ENCODE results near the gene KCNG3.
A peak's percentile ranks its signal among the peaks of the same experiment; 100 is the strongest.

KCNG3 gene, protein sequence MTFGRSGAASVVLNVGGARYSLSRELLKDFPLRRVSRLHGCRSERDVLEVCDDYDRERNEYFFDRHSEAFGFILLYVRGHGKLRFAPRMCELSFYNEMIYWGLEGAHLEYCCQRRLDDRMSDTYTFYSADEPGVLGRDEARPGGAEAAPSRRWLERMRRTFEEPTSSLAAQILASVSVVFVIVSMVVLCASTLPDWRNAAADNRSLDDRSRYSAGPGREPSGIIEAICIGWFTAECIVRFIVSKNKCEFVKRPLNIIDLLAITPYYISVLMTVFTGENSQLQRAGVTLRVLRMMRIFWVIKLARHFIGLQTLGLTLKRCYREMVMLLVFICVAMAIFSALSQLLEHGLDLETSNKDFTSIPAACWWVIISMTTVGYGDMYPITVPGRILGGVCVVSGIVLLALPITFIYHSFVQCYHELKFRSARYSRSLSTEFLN

DNA sequence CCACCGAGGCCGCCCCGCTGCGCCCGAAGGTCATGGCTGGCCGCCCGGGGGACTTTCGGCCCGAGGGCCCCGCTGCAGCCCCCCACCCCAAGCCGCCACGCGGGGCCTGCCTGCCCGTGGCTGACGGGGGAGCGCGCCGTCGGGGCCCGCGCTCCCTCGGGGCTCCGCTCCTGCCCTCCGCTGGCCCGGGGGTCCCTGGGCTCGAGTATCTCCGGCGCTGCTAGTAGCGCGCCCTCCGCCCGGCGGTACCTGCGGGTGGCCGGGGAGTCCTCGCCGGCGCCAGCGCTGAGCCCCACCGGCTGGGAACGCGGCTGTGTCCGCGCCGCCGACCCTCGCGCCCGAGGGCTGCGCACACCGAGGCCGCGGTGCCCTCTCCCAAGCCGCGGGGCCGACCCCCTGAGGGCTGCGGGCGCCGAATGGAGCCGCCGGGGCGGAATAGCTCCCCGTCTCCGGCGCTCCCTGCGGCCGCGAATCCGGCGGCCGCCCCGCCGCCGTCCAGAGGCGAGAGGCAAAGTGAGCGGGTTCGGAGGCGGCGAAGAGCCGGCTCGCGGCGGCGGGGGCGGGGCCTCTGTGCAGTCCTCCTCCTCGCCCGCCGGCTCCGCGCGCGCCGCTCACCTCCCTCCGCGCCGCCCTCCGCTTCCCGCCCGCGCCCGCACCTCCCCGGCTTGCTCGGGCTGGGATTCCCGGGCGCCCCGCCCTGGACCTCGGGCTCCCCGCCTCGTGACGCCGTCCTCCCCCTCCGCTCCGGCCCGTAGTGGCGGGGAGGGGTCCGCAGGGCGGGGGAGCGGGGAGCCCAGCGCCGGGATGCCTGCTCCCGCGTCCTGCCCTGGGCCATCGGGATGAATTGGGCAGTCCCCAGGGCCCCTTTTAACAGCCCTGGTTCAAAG lies at the start of gene KCNG3:
KCNG3 (minus strand) TSS at position 515 of the 887 bp plus-strand sequence; CDS start at position 34, 481 bp downstream.
- TF ChIP-seq, protein P1, sequence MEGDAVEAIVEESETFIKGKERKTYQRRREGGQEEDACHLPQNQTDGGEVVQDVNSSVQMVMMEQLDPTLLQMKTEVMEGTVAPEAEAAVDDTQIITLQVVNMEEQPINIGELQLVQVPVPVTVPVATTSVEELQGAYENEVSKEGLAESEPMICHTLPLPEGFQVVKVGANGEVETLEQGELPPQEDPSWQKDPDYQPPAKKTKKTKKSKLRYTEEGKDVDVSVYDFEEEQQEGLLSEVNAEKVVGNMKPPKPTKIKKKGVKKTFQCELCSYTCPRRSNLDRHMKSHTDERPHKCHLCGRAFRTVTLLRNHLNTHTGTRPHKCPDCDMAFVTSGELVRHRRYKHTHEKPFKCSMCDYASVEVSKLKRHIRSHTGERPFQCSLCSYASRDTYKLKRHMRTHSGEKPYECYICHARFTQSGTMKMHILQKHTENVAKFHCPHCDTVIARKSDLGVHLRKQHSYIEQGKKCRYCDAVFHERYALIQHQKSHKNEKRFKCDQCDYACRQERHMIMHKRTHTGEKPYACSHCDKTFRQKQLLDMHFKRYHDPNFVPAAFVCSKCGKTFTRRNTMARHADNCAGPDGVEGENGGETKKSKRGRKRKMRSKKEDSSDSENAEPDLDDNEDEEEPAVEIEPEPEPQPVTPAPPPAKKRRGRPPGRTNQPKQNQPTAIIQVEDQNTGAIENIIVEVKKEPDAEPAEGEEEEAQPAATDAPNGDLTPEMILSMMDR (IDR thresholded peaks at IDR 0.05; ENCODE audit: borderline replicate concordance, insufficient read depth, low read depth, low read length), result no peak

DNA sequence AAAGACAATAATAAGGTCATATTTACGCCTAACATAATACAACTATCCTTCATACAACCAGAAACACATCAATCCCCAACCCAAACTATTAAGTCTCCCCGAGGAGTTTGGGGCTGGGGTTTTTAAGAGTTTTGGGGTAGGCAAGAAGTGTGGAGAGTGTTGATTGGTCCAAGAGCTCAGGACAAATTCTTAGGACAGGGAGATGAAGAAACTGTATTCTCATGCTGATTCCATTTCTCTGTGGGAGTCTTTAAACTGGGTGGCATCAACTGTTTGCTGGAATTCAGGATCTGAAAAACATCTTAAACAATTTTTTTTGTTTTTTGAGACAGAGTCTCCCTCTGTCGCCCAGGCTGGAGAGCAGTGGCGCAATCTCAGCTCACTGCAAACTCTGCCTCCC lies 49.1 kb upstream of the KCNG3 start:
- TF ChIP-seq, protein P1 (IDR thresholded peaks at IDR 0.05; ENCODE audit: borderline replicate concordance, insufficient read depth, low read depth, low read length), result no peak

More for the DNA sequence above, at the start of gene KCNG3:
- H3K4me3 ChIP-seq (ENCODE audit: low read depth, low read length), result peak within 1 kb of the TSS; percentile 58

DNA sequence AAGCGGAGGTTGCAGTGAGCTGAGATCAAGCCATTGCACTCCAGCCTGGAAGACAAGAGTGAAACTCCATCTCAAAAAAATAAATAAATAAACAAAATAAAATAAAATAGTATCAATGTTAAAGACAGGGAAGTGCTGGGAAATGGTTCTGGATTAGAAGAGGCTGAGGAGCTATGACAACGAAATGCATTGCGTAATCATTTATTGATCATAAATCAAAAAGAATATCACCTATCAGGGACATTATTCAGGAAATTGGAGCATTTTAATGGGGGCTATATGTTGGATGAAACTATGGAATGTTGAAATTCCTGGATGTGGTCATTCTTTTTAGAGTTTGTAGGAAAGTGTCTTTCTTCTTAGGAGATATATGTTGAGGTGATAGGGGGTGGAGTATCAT lies 43.7 kb upstream of the KCNG3 start:
- H3K4me3 ChIP-seq (ENCODE audit: low read depth, low read length), result no peak overlapping the region
- TF ChIP-seq, protein P1 (IDR thresholded peaks at IDR 0.05; ENCODE audit: borderline replicate concordance, insufficient read depth, low read depth, low read length), result no peak

More for the DNA sequence above, 49.1 kb upstream of the KCNG3 start:
- no peak overlapping the region for H3K4me3 ChIP-seq (ENCODE audit: low read depth, low read length)

DNA sequence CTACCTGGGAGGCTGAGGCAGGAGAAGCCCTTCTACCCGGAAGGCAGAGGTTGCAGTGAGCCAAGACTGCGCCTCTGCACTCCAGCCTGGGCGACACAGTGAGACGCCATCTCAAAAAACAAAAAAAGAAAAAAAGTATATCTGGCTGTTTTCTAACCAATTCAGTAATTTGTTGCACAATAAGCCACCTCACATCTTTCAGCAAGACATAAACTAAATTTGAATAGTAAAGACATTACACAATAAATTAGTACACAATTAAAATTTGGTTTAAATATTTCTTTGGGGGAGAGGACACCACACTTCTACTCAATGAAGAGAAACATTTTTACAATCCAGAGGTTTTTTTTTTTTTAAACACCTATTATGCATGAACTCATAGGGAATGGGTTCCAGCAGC lies 38.6 kb upstream of the KCNG3 start:
- H3K4me3 ChIP-seq (ENCODE audit: low read depth, low read length), result no peak overlapping the region
- TF ChIP-seq, protein P1 (IDR thresholded peaks at IDR 0.05; ENCODE audit: borderline replicate concordance, insufficient read depth, low read depth, low read length), result no peak

DNA sequence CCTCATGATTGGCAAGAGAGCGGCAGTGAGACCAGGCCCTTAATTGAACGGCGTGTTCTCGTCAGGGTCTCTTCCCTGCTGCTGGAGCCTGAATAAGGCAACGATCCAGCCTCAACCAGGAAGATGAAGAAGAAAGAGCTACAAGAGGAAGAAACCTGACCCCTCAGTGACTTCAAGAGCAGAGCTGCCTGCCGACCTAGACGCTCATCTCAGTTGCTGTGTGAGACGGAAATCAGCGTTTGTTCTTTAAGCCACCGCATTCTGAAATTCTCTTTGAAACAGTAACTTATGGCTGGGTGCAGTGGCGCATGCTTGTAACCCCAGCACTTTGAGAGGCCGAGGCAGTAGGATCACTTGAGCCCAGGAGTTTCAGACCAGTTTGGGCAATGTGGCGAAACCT lies 29.6 kb upstream of the KCNG3 start:
- H3K4me3 ChIP-seq (ENCODE audit: low read depth, low read length), result no peak overlapping the region
- TF ChIP-seq, protein P1 (IDR thresholded peaks at IDR 0.05; ENCODE audit: borderline replicate concordance, insufficient read depth, low read depth, low read length), result no peak

DNA sequence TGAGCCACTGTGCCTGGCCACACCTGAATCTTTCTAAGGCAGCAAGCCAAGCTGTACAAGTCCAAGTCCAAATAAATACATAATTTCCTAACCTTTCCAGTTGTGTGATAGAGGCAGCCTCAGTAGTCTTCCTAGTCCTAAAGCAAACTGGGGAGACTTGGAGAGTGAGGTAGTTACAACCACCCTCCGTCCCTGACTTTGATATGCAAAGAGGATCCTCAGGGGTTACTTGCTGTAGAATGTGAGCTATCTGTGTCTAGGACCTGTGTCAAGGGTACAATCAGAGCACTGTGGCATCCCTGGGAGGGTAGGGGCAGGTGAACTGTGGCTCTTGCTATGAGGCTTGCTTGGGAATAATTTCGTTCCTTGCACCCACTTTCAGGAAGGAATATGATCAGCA lies 28.3 kb upstream of the KCNG3 start:
- TF ChIP-seq, protein P1 (IDR thresholded peaks at IDR 0.05; ENCODE audit: borderline replicate concordance, insufficient read depth, low read depth, low read length), result no peak
- no peak overlapping the region for H3K4me3 ChIP-seq (ENCODE audit: low read depth, low read length)
